ENCODE results near the gene GJC2.
A peak's percentile ranks its signal among the peaks of the same experiment; 100 is the strongest.

Gene GJC2

DNA sequence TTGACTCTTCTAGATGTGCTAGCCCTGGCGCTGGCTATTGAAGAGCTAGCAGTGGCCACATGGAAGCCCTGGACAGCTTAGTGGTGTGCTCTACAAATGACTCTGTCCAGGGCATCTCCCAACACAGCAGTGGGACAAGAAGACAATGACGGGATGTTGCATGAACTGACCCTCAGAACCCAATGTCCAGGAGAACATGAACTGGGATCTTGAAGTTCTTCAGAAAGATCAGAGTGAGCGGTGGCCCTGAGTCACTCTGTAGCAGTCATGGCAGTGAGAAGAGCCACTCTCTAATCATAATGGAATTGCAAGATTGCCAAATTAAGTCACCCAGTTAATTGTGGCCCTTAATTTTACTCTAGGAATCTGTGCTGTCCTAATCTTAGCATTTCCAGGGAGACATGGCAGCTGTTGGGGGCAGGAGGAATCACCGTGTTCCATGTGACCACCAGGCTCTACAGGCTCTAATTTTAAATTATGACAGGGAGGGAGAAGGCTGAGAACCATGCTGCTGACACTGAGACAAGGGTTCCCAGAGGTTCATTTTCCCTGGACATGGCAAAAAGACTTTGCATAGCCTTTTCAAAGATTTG, 47.9 kb downstream of the GJC2 start:
- no peak for DNase-seq

DNA sequence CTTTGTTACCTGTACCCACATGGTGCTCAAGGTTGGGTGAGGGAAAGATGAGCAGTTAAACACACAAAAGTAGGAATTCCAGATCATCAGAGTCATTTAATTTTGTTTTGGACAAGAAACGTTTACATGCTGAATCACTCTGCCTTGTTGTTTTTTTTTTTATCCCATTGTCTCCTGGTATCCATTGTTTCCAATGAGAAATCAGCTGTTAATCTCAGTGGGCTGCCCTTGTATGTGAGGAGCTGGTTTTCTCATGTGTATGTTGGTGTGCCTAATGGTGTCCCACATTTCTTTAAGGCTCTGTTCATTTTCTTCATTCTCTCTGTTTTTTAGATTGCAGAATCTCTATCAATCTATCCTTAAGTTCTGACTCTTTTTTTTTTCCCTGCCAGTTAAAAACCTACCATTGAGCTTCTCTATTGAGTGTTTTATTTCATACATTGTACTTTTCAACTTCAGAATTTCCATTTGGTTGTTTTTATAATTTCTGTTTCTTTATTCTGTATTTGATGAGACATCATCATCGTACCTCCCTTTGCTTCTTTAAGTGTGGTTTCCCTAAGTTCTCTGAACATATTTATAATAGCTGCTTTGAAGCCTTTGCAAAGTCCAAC, 49.4 kb downstream of the GJC2 start:
- peak; percentile 0 for DNase-seq

DNA sequence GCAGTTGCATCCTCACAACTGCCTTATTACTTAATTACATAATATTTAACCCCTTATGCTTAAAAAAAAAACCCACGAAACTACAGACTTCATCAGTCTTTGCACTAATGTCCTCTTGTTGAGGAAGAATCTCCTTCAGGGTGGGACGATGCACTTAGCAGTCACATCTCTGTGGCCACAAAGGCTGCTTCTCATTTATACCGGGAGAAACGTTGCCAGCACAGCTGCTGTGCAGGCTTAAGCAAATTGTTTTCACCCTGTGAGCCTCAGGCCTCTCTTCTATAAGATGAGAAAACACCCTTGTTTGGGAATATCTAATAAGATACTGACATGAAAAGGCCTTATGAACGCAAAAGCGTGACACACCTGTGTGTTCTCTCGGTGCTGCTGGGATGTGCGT, 55.2 kb downstream of the GJC2 start:
- no peak for DNase-seq

DNA sequence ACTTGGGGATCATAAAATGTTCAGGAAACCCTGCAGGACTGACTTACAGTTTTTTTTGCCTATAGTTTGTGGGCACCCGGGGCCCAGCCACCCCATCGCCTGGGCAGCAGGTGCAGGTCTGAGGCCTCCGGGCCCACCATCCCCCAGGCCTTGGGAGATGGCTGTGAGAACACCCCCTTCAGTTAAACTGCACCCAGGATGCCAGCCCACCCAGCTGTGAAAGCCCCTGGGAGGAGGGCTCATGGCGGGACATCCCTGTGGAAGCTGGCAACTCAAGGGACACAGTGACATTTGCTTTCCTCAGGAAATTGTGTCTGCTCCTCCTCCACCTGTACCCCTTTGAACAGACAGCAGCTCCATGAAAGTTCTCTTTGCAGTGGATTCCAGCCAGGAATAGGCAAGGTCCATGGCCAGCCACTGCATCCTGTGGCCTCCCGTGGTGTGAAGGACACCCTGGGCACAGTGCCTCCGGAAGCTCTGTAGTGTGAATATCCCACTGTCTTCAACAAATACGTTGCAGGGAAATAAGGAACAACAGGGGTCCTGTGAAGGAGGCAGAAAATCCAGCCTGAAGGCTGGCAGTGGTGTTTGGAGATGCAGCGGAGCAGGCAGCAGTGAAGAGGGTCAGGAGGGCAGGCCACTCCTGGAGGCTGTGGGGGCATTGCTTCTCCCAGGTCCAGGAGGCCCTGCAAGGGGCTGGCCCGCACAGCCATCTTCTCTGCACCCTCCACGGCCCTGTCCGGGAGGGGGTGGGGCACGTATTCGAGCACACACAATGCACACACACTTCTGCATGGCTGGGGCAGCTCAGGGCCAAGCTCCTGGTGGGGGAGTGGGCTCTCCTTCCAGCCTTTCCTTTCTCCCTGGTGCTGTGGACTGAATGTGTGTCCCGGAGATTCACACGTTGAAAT, 56.1 kb downstream of the GJC2 start:
- DNase-seq, result no peak

DNA sequence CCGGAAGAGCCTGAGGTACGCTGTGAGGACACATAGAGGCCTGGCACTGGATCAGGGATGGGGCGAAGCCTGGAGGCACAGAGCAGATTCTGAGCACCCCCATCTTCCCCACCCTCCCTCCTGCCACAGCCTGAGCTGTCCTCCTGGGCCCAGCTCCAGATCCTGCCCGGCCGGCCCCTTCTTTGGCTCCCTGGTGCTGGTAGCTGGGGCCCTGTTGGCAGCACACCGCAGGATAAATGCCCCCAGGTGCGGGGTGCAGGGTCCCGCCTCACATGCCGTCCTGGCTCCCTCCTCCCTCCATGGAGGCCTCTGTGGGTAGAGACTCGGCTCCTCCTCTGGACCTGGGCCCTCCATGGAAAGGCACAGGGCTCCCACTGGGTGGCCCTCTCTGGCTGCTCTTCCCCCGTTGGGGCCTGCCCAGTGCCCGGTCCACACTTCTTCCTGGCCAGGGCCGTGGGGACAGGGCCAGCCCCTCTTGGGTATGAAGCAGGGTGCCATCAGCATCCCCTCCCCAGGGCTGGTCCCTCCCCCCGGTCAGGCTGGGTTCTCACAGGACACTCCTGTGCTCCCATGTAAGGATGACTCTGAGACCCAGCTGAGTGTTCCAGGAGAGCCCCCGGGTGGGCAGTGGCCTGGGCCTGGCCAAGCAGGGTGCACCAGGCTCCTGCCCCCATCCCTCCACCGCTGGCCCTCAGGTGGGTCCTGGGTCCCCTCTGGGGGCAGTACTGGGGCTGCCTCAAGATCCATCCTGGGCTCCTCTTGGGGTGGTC, 57.0 kb downstream of the GJC2 start:
- DNase-seq, result no peak

DNA sequence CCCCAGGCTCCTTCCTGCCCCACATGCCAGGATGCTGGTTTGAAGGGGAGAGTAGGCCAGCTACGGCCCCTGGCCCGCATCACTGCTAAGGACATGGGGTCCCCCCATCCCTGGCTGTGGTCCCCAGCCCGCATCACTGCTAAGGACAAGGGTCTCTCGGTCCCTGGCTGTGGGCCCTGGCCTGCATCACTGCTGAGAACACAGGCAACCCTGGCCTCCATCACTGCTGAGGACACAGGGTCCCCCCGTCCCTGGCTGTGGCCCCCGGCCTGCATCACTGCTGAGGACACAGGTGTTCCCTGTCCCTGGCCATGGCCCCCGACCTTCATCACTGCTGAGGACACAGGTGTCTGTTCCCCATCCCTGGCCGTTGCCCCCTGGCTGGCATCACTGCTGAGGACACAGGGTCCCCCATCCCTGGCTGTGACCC, 57.7 kb downstream of the GJC2 start:
- no peak for DNase-seq

DNA sequence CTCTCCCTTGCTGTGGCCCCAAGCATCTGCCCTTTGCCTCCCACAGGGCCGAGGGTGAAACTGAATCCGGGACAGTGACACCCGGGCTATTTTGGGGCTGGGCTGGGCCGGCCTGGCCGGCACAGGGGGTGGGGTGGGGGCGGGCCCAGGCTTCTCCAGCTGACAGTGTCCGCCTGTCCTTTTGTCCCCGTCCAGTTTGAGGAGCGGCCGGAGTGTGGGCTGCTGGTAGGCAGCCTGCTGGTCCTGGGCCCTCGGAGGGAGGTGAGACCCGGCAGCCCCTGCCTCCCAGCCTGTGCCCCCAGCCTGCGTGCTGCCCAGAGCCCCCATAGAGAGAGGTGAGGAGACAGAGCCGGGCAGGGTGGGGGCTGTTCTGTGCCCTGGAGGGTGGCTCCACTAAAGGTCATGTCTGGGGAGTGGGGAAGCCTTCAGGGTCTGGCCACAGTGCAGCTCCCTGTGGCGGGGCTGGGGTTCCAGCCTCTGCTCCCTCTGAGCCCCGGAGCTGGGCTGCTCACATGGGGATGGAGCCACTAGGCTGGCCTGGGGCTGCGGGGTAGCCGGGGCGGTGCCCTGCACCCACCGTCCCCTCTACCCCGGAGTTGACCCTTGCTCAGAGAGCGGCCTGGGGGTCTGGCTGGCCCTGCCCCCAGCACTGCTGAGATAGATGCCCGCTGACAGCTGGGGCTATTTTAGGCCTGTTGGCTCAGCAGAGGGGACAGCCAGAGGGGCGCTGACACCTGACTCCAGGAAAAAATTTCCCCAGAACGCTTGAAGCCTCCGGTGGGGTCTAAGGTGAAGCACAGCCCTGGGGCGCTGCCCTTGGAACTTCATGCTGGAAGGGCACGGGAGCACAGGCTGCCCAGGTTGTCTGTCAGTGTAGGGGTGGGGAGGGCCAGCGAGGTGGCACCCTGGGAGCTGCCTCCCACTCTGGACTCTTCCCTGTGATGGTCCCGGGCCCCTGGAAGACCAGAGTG, 58.4 kb downstream of the GJC2 start, which contains the start of gene OBSCN:
Gene OBSCN, plus strand, starts transcription at position 194 of the 971 bp plus-strand sequence. CDS start 3,740 bp downstream, outside the sequence.
- no peak for DNase-seq

DNA sequence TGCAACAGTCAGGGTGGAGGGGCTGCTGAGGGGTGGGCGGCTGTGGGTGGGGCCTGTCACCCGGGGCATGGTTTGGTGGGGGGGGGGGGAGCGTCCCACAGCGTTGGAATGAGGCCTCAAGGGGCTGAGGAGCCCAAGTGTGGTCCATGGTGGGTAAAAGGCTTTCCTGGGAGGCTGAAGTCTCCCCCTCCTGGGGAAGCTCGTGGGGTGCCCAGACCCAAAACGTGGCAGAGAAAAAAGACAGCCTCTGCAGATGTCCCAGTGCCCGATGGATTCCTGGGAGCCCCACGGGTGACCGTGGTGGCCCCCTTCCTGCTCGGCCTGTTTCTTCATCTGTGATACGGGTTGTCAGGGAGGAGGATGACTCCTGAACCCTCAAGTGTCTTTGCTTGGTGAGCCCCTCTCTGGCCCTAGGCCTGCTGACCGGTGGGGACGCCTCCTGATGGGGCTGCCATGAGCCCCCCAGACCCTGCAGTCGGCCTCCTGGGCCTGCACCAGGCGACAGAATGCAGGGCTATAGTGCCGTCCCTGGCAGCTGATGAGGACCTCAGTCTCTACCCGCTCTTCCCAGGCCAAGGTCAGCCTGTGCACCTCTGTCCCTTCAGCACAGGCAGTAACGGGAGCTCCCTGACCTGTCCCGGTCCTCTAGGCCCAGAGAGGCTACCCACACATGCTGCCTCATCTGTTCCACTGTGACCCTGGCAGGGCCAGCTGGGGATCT, 59.3 kb downstream of the GJC2 start:
- no peak for DNase-seq

All from NCI-H510A treated with DMSO at 0.1 percent for 48 hours (cell line).